Activated CD4-positive, alpha-beta T cell treated with anti-CD3 and anti-CD28 coated beads for 48 hours (primary cell): ENCODE results near the gene MUCL1.
A peak's percentile ranks its signal among the peaks of the same experiment; 100 is the strongest.
"Not testable (repeated sequence)": the region's sequence is repeated elsewhere in the genome, so short reads cannot be mapped to it uniquely, and the experiment has no call there.

Source experiments
- DNase-seq: peaks from one replicate; pipeline ENCODE4 v3.0.0-alpha.2; 2020

The MUCL1 gene, protein sequence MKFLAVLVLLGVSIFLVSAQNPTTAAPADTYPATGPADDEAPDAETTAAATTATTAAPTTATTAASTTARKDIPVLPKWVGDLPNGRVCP

DNA sequence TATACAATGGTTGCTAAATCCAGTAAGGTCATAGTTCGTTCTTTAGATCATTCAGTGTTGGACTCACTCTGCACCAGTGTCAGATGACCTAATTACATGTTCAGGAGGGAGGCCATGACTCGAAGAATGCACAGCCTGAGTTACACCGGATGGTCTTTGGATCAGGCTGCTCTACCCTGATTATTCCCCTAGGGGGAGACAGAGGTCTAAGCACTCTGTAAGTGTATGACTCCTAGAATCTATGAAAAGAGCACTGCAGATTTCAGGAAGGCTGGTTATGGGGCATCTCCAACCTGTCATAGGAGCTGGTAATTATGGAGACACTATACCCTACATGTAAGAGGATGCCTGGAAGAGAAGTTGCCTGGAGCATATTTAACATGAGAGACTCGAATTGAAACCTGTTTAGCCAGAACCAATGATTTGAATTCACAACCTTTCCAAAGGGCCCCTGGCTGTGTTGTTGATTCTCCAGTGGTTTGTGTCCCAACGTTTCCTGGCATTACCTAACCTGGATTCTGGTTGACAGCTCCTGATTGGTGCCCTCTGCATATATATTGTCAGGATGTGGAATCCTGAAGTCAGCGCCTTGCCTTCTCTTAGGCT is at the start of gene MUCL1:
Gene MUCL1 (plus strand): TSS at position 584 of the 606 bp plus-strand sequence. CDS start 67 bp downstream, outside the sequence.
- peak; percentile 84 for DNase-seq

DNA sequence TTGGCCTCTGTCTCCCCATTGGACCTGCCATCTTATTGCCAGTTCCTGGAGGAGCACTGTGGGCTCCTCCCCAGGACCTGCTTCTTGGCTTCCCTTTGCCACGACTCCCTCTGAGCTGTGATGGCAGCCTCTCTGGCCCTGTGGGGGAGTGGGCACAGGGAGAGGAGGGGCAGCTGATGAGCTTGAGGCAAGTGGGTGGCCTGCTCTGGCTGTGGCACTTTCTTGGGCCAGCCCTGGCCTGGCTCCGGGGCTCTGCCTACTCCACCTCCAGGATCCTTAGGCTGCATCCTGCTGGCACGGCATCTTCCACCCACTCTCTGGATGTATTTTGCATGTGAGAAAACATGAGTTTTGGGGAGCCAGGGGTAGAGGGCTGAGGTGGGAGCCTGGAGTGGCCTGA is 32.6 kb upstream of the MUCL1 start:
- no peak for DNase-seq

DNA sequence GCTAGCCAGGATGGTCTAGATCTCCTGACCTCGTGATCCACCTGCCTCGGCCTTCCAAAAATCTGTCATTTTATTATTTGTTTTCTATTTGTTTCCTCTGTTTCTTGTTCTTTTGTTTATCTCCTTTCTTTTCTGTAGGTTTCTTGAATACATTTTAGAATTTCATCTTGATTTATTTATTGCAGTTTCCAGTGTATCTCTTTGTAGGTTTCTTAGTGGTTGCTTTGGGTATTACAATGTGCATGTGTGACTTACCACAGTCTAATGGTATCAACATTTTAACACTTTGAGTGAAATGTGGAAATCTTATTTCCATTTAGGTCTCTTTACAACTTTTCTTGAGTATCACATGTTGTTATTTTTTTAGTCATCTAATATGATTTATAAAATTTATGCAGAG is 29.9 kb upstream of the MUCL1 start:
- DNase-seq, result no peak

DNA sequence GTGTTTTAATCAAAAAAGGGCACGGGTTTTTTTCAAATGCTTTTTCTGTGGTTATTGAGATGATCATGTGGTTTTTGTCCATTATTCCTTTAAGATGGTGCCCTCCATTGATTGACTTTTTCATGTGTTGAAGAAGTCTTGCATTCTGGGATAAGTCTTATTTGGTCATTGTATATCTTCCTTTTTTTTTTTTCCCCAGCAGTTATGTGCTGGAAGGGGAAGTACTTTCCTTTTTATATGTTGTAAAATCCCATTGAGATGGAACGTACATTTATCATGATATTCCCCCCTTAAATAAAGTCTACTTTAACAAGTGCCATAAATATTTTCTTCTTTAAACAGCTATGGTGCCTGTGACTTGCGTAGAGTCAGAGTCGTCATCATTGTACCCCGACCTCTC is 24.8 kb upstream of the MUCL1 start:
- no peak for DNase-seq

DNA sequence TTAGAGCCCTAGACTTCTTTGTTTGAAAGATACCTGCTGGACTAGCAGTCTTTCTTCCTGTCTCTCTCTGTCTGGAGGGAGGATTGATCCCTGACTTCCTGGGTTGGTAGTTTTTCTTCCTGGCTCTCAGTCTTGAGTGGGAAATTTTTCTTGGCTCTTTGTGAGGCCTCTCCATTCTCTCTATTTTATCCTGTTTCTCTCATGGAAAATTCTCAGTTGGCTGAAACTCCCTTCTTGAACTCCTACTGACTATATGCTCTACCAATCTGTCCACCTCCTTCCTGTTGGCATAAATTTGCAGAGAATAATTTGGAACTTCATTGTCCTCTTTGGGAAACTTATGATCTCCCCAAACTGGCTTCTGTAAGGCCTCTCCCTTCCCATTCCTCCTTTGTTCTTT is 24.1 kb upstream of the MUCL1 start:
- no peak for DNase-seq

DNA sequence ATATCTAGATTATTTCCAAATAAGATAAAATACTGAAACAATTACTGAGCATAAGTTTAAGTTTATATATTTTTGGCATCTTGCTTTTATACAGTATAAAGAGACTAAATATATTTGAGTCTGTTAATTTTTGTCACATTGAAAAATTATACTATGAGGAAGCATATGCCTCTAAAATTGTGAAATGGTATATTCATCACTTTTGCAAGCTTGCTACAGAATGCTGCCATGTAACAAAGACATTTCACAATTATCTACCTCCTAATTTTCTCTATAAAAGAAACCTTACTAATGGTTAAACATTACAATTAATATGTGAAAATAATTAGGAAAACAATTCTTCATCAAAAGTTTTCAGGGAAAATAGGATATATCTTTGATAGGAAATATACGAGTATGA is 22.7 kb upstream of the MUCL1 start:
- no peak for DNase-seq

DNA sequence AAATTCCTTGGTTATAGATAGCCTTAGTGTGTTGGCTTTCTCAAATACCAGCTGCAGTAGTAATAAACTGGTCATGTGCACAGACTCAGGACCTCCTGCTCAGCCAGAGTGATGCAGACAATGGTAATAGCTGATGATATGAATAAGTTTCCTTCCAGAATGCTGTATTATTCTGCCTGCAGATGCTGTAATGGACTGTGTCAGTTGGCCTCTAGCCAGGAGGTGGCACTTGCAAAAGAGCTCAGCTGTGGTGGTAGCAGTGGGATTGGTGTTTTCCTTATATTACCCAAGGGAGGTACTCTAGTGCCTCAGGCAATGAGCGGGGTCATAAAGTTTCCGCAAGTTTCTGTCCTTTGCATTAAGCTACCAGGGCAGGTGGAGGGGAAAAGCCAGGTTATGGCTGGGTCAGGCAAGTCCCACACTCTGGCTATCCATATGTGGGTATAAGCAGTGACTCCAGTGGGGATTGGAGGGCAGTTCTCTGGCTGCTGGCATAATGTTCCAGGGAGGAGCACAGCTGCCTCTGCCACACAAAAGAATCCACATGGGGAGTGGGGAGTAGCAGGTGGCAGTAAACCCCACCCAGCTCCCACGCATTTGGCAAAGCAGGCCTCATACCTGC is 14.0 kb upstream of the MUCL1 start:
- no peak for DNase-seq

DNA sequence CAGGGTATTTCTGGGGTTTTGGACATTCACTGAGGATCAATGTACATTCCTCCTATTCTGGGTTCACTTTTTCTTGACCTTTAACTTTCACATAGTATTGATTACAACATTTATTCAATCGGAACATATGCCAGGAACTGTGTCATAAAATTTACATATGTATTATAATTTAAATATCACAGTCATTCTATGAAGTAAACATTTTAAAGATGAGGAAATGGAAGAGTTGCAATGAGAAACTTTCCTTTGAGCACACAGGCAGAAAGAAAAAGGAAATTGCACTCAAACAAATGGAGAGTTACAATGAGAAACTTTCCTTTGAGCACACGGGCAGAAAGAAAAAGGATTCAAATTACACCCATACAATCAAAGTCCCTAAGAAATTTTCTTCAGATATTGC is 3.1 kb downstream of the MUCL1 start:
- DNase-seq, result no peak

DNA sequence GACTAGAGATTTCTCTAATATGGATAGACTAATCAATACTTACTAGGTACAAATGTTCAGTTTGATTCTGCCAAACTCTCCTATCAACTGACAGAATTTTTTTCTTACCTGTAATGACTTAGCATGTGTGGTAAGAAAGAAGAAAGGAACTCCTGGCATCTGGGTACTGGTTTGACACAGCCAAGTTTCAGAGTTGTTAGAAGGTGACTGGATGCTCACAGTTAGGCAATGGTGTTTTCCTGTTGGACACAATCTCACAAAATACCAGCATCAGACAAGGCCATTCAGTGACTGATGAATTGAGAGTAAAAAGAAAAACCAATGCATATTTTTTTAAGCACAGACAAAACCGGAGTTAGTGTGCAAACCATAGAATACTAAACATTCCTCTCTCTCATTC is 4.2 kb downstream of the MUCL1 start:
- peak; percentile 14 for DNase-seq

DNA sequence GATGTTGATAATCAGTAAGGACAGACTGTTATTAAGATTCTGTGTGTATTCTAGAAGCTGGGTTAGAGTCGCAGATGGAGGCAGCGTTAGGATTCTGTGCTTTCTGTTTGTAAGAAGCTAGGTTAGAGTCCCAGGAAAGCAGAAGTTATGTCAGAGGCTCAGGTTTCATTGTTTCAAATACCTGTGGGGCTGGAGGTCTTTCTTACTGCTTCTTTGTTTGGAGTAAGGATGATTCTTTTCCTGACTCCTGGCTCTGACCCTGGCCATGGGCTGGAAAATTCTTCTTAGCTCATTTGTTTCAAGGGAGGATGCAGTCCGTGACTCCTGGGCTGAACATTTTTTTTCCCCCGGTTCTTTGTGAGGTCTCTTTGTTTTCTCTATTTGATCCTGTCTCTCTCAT is 5.2 kb downstream of the MUCL1 start:
- no peak for DNase-seq

DNA sequence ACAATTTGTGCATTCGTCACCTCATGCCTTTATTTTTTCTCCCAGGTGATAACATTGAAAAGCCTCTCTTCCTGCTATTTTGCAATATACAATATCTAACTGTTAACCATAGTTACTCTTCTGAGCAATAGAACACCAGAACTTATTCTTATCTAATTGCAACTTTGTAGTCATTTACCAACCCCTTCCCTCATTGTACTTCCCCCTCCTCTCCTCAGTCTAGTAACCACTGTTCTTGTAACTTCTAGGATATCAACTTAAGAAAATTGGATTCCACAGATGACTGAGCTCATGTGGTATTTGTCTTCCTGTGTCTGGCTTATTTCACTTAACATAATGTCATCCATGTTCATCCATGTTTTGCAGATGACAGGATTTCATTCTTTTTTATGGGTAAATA is 7.6 kb downstream of the MUCL1 start:
- DNase-seq, result no peak

DNA sequence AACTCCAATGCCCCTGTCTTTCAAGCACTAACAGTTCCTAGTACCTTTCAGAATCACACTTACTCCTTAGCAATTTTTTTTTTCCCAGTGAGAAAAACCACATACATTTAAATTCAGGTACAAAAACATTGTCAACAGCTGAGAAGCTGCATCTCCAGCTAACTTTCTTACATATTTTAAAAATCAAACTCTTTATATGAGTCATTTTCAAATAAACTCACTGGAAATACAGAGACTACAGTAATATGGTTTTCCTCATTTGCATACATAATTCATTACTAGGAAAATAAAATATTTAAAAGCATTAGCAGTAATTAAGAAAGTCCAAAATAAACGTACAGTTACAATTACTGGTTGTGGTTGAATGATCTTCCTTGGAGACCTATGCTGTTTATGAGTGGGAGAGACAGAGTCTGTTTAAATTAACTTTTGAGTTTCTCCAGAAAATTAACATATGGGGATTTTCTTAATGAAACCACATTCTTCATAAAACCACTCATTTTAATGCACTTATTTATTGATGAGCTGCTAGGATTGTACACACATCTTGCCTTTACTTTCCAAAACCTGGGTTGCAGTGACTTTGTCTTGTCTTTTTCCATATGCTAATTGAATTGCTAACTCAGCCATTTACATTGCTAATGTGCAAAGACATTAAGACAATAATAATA is 9.8 kb downstream of the MUCL1 start:
- DNase-seq, result no peak

DNA sequence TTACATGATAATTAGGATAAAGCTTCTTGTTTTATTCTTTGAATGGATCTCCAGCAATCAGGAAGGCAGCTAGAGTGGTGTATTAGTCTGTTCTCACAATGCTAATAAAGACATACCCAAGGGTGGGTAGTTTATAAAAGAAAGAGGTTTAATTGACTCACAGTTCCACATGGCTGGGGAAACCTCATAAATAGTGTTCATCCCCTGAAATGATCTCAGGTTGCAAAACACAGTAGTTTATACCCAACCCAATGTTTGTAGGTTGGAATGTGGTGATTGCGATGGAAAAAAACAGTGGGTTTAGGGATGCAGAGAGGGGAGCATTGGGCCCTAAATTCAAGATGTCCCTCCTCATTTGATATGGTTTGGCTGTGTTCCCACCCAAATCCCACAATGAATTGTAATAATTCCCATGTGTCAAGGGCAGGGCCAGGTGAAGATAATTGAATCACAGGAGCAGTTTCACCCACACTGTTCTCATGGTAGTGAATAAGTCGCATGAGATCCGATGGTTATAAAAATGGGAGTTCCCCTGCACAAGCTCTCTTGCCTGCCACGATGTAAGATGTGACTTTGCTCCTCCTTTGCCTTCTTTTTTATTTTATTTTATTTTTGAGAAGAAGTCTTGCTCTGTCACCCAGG is 11.5 kb downstream of the MUCL1 start:
- DNase-seq, result peak; percentile 23

DNA sequence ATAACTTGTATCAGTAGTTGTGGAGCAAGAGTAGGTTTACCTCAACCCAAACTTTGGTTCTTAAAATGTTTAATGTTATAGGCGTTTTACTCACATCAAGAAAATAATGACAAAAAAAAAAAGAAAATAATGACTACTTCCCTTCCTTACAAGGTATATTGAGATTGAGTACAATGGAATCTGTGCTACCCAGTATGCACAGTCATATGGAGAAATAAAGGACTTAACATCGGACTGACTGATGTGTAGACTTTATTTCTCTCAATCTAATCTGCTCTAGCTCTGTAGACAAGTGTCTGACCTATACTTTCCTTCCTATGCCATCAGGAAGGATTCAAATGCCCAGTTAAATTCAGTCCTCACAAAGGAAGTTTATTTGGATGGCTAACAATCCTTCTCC is 14.4 kb downstream of the MUCL1 start:
- DNase-seq, result no peak

DNA sequence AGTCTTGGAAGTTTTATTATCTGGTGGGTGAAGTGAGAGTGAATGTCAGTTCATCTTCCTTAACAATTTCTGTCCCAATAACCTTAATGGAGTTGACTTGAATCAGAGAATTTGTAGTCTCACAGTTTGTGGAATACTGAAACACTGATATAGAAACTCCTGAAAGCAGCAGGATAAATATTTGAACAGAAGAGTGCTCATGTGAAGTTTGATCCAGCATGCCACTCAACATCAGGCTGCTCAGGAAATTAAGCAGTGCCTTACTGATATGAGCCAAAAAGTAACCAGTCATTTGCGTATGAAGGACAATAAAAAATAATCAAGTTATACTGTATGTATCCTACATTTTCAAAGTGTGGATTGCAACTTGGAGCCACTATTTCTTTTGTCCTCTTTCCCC is 15.7 kb downstream of the MUCL1 start:
- no peak for DNase-seq

DNA sequence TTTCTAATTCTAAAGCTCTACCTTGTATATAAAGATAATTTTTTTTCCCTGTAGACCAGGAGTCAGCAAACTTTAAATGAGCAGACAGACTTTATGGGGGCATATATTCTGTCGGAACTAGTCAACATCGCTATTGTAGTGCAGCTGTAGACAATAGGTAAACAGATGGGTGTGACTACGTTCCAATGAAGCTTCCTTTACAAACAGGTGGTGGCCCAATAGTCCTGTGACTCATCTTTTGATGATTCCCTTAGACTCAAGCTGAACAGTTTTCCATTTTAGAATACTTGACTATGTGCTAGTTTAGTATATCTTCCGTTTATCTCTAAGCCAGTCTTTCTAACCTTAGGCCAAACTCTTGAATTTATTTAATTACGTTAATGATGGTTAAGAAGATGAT is 16.3 kb downstream of the MUCL1 start:
- no peak for DNase-seq

DNA sequence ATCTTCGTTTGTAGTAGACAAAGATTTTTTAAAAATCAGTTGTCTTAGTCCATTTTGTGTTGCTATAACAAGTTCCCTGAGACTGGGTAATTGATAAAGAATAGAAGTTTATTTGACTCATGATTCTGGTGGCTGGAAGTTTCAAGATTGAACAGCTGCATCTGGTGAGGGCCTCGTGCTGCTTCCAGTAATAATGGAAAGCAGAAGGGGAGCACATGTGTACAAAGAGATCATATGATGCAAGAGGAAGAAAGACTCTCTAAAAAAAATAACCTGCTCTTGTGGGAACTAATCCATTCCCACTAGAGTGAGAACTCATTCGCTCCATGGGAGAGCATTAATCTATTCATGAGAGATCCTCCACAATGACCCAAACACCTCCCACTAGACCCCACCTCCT is 24.8 kb downstream of the MUCL1 start:
- DNase-seq, result peak; percentile 22

DNA sequence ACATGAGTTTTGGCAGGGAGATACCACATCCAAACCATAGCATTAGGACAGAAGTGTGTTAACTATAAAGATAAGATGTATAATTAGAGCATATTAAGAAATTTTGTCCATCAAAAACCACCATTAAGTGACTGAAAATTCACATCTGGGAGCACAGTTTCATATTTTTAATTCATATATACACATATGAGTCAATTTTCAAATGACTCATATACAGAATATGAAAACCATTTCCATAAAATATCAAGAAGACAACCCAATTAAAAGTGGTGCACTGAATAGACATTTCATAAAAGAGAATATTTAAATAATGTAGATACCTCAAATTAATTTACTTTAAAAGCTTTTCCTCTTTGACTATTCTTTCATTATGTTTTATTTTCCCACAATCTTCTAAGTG is 25.3 kb downstream of the MUCL1 start:
- no peak for DNase-seq

DNA sequence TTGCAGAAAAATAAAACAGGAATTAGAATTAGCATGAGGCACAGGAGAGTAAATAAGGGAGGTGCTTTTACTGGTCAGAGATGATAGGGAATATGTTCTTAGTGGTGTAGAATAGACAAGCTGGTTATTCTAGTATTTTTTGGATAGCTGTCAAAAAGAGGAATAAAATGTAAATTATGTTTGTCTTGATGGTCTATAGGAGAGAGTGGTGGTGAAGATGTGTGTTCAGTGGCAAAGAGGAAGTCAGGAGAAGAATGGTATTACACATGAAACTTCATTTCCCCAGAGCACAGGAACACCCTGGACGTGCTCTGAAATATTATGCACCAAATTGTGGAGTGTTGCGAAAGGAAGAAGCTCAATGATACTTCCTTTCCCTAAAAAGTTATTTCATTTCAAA is 27.8 kb downstream of the MUCL1 start:
- no peak for DNase-seq

DNA sequence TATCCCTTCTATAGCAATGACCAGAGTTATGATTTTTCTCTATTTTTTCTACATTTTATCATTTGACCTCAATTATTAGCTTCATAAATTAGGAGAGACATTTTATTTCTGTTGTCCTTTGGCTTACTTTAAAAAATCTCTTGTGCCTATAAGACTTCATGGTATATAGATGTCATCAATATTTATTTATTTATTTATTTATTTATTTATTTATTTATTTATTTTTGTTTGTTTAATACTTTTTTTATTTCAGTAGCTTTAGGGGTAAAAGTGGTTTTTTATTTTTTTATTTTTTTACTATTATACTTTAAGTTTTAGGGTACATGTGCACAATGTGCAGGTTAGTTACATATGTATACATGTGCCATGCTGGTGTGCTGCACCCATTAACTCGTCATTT is 28.3 kb downstream of the MUCL1 start:
- DNase-seq, result not testable (repeated sequence)

DNA sequence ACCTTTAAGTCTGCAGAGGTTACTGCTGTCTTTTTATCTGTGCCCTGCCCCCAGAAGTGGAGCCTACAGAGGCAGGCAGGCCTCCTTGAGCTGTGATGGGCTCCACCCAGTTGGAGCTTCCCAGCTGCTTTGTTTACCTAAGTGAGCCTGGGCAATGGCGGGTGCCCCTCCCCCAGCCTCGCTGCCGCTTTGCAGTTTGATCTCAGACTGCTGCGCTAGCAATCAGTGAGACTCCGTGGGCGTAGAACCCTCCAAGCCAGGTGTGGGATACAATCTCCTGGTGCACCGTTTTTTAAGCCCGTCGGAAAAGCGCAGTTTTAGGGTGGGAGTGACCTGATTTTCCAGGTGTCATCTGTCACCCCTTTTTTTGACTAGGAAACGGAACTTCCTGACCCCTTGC is 34.1 kb downstream of the MUCL1 start:
- DNase-seq, result peak; percentile 4

DNA sequence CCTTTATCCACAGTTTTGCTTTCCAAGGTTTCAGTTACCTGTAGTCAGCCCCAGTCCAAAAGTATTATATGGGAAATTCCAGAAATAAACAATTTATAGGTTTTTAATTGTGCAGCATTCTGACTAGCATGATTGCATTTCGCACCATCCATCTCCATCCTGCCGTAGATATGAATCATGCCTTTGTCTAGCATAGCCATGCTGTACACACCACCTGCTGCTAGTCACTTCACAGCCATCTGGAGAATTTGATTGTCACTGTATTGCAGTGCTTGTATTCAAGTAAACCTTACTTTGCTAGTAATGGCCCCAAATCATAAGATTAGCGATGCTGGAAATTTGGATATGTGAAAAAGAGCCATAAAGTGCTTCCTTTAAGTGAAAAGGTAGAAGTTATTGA is 36.0 kb downstream of the MUCL1 start:
- DNase-seq, result no peak

DNA sequence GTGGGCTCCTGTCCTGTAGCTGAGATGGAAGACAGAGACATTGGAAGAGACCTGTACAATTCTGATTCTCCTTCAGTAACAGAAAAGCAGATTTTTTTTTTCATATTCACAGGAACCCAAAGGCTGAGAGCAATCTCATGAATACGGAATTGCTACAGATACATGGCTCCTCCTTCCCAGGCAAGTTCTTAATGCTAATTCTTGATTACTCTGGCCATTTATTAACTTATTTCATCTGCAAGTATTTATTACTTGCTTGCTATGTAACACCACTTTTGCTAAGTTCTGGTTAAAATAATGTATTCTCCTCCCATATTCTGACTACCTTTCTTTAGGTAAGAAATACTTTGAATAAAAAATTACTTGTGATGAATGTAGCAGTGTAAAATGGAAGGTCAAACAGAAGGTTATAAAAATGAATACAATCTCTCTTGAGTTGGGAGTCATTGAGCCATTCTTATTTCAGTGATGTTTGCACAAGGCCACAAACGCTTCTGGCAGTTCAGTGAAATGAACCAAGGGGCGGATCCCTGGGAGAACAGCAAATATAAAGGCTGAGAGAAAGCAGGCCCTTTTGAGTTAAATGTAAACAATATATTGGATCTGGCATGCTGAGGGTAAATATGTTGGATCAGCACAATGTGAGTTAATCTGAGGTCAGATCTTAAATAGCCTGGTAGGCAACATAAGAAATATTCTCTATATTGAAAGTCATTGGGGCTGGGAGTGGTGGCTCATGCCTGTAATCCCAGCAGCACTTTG is 37.6 kb downstream of the MUCL1 start:
- DNase-seq, result no peak
